Activated T-helper 9 cell treated with anti-CD3 and anti-CD28 coated beads, Interleukin-2, amount 50 U/mL, for 16 hours (primary cell): Measurements from ENCODE around the gene RETREG2.

Source experiments
- DNase-seq: peaks from one replicate; pipeline ENCODE4 v3.0.0-alpha.2; 2020; ENCODE audit warnings: low read depth

Gene RETREG2

GRCh38 chr2:219169930-219170654 lies 8.0 kb upstream of the RETREG2 start, which contains the start of gene SLC23A3:
SLC23A3 (minus strand) TSS chr2:219170029; CDS start chr2:219169984, 45 bp downstream.
- DNase-seq: no peak

DNA sequence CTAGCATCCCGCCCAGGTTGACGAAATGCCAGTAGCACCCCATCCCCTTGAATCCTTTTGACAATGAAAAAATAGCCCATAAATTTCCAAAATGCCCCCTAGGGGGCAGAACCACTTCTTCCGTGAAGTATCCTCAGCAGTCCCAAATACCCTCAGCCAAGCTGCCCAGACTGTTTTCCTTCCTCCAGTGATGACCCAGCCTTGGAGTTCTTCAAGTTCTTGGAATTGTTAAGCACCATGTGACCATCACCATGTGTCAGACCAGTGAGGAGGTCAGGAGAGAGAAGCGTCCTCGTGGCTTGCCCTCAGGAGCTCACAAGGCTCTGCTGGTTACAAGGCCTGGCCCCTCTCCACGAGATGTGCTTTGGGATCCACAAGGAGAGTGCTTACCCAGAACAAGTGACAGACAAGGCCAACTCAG lies 6.8 kb upstream of the RETREG2 start:
- DNase-seq: no peak

GRCh38 chr2:219172231-219173154 lies 5.6 kb upstream of the RETREG2 start:
- no peak for DNase-seq

GRCh38 chr2:219173176-219173575 lies 4.9 kb upstream of the RETREG2 start:
- no peak for DNase-seq

DNA sequence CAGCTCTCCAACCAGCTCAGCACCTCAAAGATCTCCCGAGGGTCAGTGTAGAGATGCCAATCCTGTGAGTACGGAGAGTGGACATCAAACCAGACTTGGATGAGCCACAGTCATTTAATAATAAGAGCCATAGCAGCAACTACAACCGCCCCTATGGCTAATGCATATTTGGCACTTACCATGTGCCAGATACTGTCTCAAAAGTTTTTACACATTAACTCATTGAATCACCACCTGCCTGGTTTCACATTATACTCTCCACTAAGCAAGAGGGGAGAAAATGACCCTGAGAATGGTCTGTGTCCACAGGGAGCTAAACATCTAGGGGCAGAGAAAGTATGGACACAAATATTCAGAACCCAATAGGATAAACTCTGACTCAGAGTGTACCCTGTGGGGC lies 3.9 kb upstream of the RETREG2 start:
- no peak for DNase-seq

DNA sequence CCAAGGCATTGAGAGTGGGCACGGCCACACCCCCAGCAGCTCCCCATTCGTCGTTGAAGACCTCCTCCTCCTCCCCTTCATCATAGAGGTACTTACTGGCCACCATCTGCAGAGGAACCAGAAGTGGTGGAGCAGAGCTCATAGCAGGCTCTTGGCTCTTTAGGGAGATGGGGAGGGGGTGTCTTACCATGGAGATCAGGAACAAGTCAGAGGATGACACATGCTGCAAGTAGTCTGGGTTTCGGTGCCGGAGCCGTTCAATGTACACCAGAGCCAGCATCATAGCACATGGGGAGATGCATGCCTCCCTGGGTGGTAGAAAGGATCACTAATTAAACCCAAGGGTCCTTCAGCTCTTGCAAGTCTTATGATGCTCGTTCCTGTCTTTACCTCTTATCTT lies 3.3 kb upstream of the RETREG2 start:
- DNase-seq: no peak

GRCh38 chr2:219175486-219175885 lies 2.6 kb upstream of the RETREG2 start:
- no peak for DNase-seq

GRCh38 chr2:219175928-219176817 lies 1.9 kb upstream of the RETREG2 start:
- no peak for DNase-seq

DNA sequence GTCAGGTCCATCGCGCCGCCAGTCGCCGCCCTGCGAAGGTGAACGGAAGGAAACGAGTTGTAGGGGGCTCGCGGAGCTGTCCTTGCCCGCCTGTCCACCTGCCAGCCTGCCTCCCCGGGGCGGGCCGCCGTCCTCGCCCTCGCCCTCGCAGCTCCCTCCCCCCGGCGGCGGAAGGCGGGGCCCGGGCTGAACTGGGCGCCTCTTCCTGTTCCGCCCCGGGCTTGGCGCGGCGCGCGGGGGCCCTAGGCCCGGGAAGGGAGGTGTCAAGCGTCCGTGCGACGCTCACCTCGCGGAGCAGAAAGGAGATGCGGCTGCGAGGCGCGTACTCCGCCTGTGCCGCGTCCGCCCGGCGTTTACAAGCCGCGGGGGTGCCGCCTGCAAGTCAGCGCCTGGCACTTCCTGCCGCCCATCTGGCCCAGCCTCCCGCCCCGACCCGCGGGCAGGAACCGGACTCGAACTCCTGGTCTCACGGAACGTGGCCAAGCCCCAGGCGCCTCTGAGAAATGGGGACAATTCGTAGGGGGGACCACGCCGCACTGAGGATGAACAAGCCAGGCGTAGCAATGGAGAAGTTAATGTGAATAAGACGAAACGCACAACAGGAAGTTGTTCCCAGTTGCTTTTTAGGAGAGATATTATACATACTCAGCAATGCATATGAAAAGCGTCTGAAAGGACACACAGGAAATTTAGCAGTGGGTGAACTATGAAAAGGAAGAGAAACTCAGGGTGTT lies 1.1 kb upstream of the RETREG2 start, which contains the start of gene CNPPD1:
TSS of gene CNPPD1 (minus strand) at position 108 of the 734 bp plus-strand sequence. CDS start at position 11, 97 bp downstream.
- peak; percentile 82 for DNase-seq

DNA sequence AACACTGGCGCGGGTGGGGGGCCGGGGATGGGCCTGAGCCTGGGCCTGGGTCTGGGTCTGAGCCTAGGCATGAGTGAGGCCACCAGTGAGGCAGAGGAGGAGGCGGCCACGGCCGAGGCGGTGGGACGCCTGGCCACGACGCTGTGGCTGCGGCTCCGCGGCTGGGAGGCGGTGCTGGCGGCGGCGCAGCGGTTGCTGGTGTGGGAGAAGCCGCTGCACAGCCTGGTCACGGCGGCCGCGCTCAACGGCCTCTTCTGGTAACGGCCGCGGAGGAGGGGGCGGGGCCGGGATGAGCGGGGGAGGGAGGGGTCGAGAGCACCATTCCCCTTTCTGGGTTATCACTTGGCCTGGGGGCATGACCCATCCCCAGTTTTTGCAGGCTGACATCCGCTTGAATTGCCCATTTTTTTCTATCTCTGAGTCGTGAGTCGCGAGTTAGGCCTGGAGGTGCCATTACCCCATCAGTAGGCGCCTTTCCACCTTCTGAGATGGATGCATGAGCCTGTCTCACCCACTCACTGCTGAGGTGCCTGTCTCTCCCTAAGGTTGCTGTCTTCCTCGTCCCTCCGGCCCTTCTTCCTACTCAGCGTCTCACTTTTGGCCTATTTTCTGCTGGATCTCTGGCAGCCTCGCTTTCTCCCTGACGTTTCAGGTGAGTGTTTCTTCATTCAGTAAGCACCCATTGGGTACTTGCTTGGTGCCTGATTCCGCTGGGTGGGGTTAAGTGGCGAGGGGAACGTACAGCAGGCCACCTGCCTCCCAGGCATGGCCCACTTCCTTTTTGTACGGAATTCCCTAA lies 501 bp downstream of the RETREG2 start:
- peak; percentile 26 for DNase-seq

- DNase-seq: no peak
Observed at GRCh38 chr2:219179601-219180465, 1.8 kb downstream of the RETREG2 start.

- DNase-seq: no peak
Observed at GRCh38 chr2:219180961-219181360, 2.9 kb downstream of the RETREG2 start.

- no peak for DNase-seq
Observed at GRCh38 chr2:219181531-219181930, 3.5 kb downstream of the RETREG2 start.

GRCh38 chr2:219182331-219183150 lies 4.5 kb downstream of the RETREG2 start:
- DNase-seq: no peak

DNA sequence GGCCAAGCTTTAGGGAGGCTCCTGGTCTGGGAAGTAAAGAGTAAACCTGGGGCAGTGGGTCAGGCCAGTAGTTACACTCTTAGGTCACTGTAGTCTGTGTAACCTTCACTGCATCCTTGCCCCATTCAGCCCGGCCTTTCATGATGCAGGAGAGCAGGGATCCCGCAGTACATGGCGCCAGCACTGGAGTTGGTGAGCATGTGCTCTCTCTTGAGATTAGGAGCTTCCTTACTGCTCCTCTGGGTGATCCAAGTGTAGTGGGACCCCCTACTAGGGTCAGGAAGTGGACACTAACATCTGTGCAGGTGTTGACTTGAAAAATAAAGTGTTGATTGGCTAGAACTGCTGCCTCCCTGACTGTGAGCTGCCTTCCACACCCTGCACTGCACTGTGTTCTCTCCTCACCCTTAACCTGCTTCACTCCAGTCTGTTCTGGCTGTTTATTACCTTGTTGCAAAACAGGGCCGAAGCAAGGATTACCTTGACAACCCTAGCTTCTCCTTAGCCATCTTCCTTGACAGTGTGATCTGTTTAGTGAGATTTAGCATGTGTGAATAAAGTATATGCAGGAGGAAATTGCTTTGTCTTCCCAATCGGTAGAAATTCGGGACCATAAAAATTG lies 5.2 kb downstream of the RETREG2 start:
- DNase-seq: no peak

DNA sequence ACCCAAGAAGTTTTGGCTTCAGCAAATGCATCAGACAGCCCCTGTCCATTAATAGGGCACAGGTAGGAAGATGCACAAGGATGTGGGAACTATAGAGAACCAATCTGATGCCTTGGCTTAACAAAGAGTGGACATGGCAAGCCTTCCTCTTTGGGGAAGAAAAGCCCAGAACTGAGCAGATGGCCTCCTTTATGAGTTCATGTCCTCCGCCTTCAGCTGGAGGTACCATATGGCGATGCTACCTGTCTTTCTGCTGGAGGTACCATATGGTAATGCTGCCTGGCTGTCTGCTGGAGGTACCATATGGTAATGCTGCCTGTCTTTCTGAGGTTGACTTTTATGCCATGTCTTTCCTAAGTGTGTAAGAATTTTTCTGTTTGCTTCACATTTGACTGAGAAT lies 6.0 kb downstream of the RETREG2 start:
- DNase-seq: no peak

DNA sequence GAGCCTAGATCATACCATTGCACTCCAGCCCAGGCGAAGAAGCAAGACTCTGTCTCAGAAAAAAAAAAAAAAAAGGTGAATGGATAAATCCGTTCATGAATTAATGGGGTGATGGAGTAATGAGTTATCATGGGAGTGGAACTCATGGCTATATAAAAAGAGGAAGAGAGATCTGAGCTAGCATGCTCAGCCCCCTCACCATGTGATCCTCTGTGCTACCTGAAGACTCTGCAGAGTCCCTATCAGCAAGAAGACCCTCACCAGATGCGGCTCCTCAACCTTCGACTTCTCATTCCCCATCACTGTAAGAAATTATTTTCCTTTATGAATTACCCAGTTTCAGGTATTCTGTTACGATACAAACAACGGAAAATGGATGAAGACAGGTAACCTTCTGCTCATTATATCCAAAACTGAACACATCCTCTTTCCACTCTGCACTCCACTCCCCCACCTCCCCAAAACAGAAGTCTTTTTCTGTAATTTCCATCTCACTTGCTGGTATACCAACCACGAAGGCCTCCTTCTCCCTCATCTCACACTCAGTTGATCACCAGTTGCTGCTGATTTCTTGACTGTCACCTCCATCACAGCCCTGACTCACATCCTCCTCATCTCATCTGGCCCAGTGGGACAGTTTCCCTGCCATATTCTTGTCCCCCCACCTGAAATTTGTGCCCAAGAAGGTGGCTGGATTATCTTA lies 8.8 kb downstream of the RETREG2 start:
- no peak for DNase-seq
